HG03280 (cell line): Measurements from ENCODE around the gene TBC1D24.

Experiments used
- ATAC-seq: cut with Tn5 transposase; IDR thresholded peaks from one replicate; pipeline ENCODE4 v1.9.1; 2021; ENCODE audit warnings: mild to moderate bottlenecking, moderate library complexity; ENCODE audit not compliant: unreplicated experiment

TBC1D24 gene

GRCh38 chr16:2497695-2498484 is 23.0 kb downstream of the TBC1D24 start:
- no peak for ATAC-seq

- ATAC-seq, result no peak
These were observed 23.8 kb downstream of the TBC1D24 start for GRCh38 chr16:2498531-2499253.

- no peak for ATAC-seq
These were observed 24.5 kb downstream of the TBC1D24 start for GRCh38 chr16:2499454-2499853.

- no peak for ATAC-seq
These were observed 25.0 kb downstream of the TBC1D24 start for GRCh38 chr16:2499890-2500429.

- ATAC-seq, result no peak
These were observed 25.5 kb downstream of the TBC1D24 start for GRCh38 chr16:2500430-2500917.

GRCh38 chr16:2500918-2501750 is 26.2 kb downstream of the TBC1D24 start:
- ATAC-seq, result no peak

GRCh38 chr16:2501946-2502895 is 27.3 kb downstream of the TBC1D24 start:
- ATAC-seq, result no peak

- no peak for ATAC-seq
These were observed 30.8 kb downstream of the TBC1D24 start for GRCh38 chr16:2505695-2506094.

- ATAC-seq, result no peak
These were observed 32.2 kb downstream of the TBC1D24 start for GRCh38 chr16:2507052-2507659.

GRCh38 chr16:2507665-2508064 is 32.7 kb downstream of the TBC1D24 start:
- ATAC-seq, result no peak

GRCh38 chr16:2508722-2509400 is 33.9 kb downstream of the TBC1D24 start:
- ATAC-seq, result no peak

GRCh38 chr16:2511128-2511800 is 36.3 kb downstream of the TBC1D24 start:
- ATAC-seq, result no peak

- ATAC-seq, result no peak
These were observed 37.2 kb downstream of the TBC1D24 start for GRCh38 chr16:2511996-2512734.

- ATAC-seq, result no peak
These were observed 37.9 kb downstream of the TBC1D24 start for GRCh38 chr16:2512735-2513404.

GRCh38 chr16:2513405-2514332 is 38.7 kb downstream of the TBC1D24 start, which contains the start of gene ATP6V0C:
Gene ATP6V0C, plus strand, starts transcription at chr16:2513952. Its CDS starts 152 bp downstream, at chr16:2514104.
- peak; percentile 78 for ATAC-seq
